Measurements from ENCODE around the gene SPDEF.
A peak's percentile ranks its signal among the peaks of the same experiment; 100 is the strongest.

Gene SPDEF

DNA sequence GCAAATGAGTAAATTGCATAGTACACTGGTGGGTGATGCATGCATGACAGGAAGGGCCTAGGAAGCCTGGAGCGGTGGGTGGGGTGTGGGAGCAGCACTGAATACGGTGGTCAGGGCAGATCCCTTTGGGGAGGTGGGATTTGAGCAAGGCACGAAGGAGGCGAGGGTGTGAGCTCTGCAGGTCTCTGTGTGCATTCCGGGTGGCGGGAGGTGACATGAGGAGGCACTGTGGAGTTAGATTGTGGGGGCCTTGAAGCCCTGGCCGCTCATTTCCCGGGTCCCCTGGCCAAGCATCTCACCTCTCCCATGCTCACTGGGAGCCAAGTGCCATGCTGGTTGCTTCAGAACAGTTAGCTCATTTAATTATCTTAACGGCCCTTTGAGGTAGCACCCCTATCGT, 6.2 kb upstream of the SPDEF start:
- DNase-seq = no peak

DNA sequence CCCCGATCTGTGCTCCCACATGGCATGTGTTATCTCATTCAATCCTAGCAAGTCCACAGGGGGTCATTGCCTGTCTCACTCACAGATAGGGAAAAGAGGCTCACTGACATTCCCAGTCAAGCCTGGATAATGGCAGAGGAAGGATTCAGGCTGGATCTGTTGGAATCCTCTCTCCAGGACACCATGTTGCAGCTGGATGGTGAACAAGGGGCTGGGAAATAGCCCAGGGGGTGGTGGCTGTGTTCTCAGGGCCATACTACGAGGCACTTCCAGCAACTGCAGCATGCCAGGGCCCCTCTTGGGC, 5.0 kb upstream of the SPDEF start:
- no peak for DNase-seq

DNA sequence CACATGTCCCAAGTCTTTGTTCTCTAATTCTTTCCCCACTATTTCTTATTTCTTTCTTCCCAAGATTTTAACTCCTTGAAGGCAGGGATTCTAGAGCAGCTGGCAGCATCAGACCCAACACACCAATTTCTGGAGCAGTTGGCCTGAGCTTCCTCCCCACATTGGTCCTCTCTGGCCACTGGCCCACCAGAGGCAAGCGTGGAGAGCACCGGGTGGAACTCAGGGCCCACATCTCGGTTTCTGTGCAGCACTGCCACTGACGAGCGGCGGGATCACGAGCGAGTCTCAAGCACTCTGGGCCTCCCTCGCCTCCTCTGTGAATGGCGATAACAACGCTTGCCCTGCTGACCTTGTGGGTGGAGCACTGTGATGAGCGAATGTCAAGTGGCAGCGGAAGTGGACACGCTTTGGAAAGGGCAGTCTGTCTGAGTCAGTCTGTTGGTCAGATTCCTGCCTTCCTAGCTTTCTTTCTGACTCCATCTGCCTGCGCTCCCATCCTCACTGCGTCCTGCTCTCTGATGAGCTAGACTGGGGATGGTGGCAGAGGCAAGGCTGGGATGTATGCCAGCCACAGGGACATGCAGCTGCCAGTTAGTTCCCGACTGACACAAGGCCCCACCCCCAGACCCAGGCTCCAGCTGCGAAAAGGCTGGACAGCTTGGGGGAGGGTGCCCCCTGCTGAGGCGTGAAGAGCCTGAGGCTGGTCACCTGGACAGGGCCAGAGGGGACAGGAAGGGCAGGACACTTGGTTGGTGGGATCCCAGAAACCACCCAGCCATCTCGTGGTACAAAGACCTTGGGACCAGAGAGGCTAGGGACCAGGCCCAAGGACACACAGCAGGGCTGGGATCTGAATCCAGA, 4.5 kb upstream of the SPDEF start:
- DNase-seq = peak in 1 of 2 experiments; percentile 53

DNA sequence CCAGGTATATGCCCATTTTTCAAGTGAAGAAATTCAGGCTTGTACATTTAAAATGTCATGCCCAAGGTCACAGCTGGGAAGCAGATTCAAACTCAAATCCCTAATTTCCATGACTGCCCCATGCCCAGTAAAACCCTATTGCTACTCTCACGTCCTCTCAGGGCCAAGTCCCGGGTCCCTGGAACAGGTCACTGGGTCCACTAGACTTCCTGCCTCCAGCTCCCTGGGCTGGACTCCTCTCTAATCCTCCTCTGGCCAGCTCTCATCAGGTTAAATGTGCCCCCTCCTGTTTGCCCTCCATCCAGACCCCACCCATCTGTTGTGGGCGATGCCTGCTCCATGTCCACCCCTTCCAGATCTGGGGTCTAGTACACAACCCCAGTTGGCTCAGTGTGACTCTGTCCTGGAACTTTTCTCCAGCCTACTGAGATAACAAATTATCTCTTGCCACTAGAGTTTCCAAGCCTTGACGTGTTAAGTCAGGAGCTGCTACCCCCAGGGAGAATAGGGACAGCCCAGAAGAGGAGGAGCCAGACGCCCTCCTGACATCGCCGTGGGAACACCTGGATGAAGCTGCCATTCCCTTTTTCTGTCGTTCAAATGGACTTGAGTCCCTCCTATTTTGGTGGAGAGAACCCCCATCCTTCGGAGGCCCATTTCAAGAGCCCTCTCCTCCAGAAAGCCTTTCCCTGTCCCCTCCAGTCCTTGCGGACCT, 3.7 kb upstream of the SPDEF start:
- no peak for DNase-seq

DNA sequence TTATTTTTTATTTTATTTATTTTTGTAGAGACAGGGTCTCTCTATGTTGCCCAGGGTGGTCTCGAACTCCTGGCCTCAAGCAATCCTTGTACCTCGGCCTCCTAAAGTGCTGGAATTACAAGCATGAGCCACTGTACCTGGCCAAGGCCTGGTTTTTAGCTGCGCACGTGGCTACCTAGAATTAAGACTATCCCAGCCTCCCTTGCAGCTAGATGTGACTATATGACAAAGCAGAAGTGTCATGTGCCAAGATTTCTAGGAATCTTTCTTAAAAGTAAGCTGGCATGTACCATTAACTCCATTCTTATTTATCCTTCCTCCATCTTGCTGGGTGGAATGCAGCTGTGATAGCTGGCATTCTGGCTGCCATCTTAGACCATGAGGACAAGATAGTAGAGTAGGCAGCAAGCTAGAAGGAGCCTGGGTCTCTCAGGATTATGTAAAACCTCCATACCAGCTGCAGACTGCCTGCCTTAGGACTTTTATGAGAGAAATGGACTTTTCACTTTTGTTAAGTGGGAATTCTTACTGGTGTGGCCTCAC, 2.1 kb upstream of the SPDEF start:
- DNase-seq = no peak

DNA sequence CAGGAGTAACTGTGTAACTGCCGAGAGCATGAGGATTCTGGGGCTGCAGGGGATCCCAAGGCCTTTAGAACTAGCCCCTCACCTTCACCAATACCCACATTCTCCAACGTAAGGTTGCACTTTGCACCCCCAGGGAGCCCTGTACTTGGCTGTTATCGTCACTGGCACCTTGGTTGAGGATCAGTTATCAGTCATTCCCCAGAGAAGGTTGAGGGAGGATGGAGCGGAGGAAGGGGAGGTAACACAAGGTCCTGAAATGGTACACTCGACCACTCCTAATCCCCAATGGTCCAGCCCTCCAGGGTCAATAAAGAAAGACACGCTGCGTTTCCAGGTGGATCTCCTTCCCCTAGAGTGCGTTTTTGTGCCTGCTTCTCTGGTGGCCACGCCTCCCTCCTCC, 1.1 kb upstream of the SPDEF start:
- DNase-seq = no peak

GRCh38 chr6:34556493-34556892, 364 bp upstream of the SPDEF start:
- DNase-seq = no peak

GRCh38 chr6:34555328-34555727, 801 bp downstream of the SPDEF start:
- DNase-seq = no peak

DNA sequence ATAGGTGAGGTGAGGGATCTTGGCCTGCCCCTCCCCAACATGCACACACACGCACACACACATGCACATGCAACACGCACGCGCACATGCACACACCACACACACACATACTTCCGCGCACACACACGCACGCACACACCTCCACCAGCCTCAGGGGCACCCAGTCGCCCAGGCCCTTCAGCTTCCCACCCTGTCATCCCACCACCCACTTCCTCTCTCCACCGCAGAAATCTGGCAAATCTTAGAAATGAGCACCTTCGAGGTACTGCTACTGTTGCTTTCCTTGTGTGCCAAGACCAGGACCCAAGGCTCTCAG, 1.2 kb downstream of the SPDEF start:
- DNase-seq = no peak

GRCh38 chr6:34554291-34555006, 1.7 kb downstream of the SPDEF start:
- DNase-seq = no peak

DNA sequence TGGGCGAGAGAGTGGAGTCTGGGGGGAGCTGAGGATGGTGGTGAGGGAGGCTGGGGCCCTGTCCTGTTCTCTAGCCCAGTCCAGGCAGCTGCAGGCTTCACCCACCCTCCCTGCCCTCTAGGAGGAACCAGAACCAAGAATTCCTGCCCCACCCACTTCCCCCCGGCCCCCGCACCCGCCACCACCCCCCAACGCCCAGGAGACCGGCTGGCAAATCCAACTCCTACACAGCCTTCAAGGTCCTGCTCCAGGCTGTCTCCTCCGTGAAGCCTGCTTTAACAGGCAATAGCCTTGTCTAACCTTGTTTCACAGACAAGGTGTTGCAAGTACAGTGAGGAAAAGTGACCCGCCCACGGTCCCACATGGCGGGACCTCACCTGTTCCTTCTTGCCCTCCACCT, 2.4 kb downstream of the SPDEF start:
- DNase-seq = no peak

DNA sequence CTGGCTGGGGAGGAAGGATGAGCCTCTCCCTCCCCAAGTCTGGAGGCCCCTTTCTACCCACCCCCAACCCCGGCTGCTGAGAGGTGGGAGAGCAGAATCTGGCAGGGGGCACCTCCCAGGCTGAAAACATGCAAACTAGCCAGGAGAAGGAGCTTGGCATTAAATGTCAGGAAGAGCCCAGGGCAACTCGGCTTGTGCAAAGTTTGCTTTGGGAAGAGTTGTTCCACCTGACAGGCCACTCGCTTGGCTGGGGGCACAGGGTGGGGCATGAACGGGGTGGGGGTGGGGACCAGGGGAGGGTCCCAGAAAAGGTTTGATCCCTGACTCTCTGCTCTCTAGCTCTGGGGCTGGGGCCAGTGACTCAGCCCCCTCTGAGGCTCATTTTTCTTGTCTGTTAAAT, 3.0 kb downstream of the SPDEF start:
- no peak for DNase-seq

DNA sequence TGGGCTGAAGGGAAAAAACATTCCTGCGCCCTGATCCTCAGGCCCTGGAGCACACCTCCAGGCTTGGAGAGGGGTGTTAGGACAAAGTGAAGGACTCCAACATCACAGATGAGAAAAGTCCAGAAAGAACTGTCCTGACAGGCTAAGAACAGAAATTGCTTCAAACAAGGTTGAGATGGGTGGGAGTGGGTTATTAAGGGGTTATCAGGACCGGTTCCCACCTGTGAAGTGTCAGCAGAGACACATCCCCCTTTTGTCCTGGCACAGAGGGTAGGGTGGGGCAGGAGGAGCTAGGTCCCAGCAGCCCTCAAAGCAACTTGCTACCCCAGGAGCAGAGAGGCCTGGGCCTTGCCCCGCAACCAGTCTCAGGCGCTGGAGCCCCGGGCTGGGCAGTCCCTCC, 3.5 kb downstream of the SPDEF start:
- DNase-seq = no peak

GRCh38 chr6:34551720-34552119, 4.4 kb downstream of the SPDEF start:
- no peak for DNase-seq

DNA sequence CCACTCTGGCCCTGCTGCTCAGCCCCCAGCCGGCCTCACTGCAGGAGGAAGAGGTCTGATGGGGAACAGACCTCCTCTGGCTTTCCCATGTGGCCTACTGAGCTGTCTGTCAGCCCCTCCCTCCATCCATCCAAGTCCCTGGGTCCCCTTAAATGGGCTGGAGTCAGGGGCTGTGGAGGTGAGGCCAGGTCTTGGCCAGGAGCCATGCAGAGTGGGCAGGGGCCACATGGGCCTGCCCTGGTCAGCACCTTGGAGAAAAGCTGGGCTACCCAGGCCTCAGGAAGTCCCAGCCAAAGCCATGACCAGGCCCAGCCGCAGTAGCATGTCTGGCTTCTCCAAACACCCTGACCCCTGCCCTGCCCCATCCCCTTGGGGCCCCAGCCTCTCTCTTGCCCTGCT, 6.3 kb downstream of the SPDEF start:
- DNase-seq = no peak

- DNase-seq = no peak
Measured at GRCh38 chr6:34549026-34549803, 6.9 kb downstream of the SPDEF start.

DNA sequence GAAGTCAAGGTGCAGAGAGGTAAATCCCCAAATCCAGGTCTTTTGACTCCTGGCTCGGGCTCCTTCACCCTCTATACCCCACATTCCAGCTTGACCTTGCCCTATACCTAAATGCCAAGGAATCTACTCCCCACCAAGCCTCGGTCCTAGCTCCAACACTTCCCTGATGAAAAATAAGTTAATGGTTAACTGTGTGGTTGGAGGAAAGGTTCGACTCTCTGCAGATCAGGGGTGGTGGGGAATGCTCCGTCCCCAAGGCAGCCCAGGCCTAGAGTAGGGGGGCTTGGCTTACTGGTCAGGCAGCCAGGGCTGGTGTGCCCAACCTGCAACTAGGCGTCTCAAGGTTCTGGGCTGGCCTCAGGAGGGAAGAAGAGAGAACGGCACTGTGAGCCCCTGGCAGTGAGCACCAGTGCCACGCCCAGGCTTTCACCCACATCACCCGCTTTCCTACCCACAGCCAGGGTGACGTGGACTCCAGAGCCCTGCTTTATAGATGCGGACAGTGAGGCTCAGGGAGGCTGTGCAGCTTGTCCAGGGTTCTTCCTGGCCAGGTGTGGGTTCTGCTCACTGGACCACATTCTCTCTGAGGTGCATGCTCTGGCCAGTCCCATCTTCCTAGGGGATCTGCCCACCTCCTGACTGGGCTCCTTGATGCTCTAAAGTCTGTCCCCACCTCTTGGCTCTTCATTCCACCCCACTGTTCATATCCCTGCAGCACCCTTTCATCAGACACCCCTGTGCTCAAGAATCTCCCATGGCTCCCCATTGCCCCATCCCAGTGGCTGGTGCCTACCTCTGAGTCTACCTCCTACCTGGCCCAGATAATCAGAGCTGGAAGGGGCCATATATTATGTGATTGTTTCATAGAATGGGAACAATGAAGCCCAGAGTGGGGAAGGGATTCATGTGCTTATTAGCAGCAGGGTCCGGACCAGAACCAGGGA, 8.2 kb downstream of the SPDEF start:
- no peak for DNase-seq

DNA sequence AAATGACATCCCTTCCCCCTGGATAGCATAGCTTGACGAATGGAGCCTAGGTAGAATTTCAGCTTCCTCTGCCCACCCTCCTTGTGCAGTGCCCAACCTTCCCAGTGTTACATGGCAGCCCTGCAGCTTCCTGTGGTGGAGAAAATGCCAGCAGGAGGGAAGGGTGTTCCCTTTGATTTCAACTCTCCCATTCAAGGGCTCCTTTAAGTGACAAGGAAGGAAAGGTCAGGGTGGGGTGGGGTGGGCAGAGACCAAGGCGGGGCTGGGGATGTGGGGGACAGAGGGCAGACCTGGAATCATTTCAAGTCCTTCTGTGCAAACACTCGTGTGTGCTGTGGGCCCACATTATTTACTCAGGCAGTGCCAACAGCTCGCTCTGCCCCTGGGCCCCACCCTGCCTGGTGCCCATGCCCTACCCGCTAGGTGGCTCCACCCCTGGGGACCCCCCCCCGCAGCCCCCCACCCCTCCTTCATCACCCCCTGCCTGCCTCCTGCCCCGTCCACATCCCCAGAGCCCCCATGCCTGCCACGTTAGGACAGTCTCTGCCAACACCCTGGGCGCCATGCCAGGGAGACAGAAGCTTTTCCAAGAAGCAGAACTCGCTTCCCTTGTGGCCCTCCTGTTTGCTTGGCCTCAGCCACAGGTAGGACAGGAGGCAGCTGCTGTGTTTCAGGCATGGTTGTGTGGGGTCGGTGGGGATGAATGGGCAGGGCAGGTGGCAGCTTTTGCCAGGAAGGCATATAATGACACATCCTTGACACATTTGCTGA, 9.4 kb downstream of the SPDEF start:
- DNase-seq = peak; percentile 89 to 94

- peak in 1 of 2 experiments; percentile 69 for DNase-seq
Measured at GRCh38 chr6:34544776-34545471, 11.2 kb downstream of the SPDEF start.

GRCh38 chr6:34544052-34544604, 12.0 kb downstream of the SPDEF start:
- no peak for DNase-seq
